ENCODE data around the gene UGT1A4. TPM values are rescaled to one million over a fixed set of nuclear protein-coding genes. Genes with fewer than 3 reads are reported as not detected.

UGT1A4 gene
- total and polyA plus RNA-seq, 2 of the 8 experiments (the other 6 are each of a cell fraction or from before 2014, with no cell fraction given): not detected

- no peak for TF ChIP-seq CHD7 (IDR thresholded peaks at IDR 0.05; ENCODE audit: insufficient replicate concordance, low read length)
These were observed 44.2 kb upstream of the UGT1A4 start (continued) for GRCh38 chr2:233674314-233674713.
